Erythroblast (primary cell): ENCODE measurements around the gene PPARD.

ENCODE experiments used
- GATA1 ChIP-seq: IDR thresholded peaks from 2 replicates; pipeline ENCODE4 v1.6.1; 2011; ENCODE audit warnings: low read depth, mild to moderate bottlenecking, control low read depth, low read length, moderate library complexity
- POLR2A ChIP-seq: IDR thresholded peaks from 2 replicates; pipeline ENCODE4 v1.6.1; 2011; ENCODE audit warnings: mild to moderate bottlenecking, low read length

DNA sequence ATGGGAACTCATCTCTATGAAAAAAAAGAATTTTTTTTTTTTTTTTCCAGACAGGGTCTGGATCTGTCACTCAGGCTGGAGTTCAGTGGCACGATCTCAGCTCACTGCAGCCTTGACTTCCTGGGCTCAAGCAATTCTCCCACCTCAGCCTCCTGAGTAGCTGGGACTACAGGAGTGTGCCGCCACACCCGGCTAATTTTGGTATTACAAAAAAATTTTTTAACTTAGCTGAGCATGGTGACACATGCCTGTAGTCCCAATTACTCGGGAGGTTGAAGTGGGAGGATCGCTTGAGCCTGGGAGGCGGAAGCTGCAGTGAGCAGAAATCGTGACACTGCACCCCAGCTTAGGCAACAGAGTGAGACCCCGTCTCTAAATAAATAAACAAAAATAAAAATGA lies 37.2 kb upstream of the PPARD start:
- TF ChIP-seq POLR2A (no peak), GATA1 (no peak)
